ENCODE results near the gene SEC14L2. TPM values are rescaled to one million over a fixed set of nuclear protein-coding genes. Genes with fewer than 3 reads are reported as not detected.

Gene SEC14L2
- total RNA-seq, 1 donor from 2014 or later, result 14.5 TPM

GRCh38 chr22:30386608-30386959 lies 10.2 kb upstream of the SEC14L2 start:
- TF ChIP-seq CTCF (IDR thresholded peaks at IDR 0.05; ENCODE audit: insufficient read depth, low read depth, low read length) (no peak), EZH2 (IDR thresholded peaks at IDR 0.05; ENCODE audit: insufficient read depth, low read length) (no peak)
- Histone ChIP-seq H3K79me2 (ENCODE audit: insufficient read depth, low read length) (peaks cover 12% of the 10 kb centered on the region), H3K27me3 (ENCODE audit: insufficient read depth, low read length) (no peaks in the 10 kb centered on the region), H3K9me3 (ENCODE audit: insufficient read depth, low read depth, low read length) (peaks cover 3% of the 10 kb centered on the region), H2AFZ (ENCODE audit: low read depth, low read length) (peak overlapping the region; percentile 73), H3K4me2 (ENCODE audit: low read length) (peak overlapping the region; percentile 99), H3K9ac (ENCODE audit: low read length) (peak overlapping the region; percentile 89), H4K20me1 (ENCODE audit: insufficient read depth, low read length) (peaks cover 12% of the 10 kb centered on the region), H3K4me1 (ENCODE audit: insufficient read depth, low read length) (peaks cover 19% of the 10 kb centered on the region), H3K27ac (ENCODE audit: low read depth, low read length) (peak overlapping the region; percentile 61), H3K36me3 (ENCODE audit: insufficient read depth, low read length) (peaks cover 3% of the 10 kb centered on the region), H3K4me3 (ENCODE audit: insufficient read depth, low read depth, low read length) (peak overlapping the region; percentile 72)
- Mint-ChIP-seq H3K36me3 (ENCODE audit: low read depth, unreplicated experiment) (peaks cover 10% of the 10 kb centered on the region), H3K9me3 (ENCODE audit: unreplicated experiment) (peaks cover 5% of the 10 kb centered on the region), H3K27me3 (ENCODE audit: low read depth, unreplicated experiment) (no peaks in the 10 kb centered on the region), H3K27ac (ENCODE audit: unreplicated experiment) (peak overlapping the region; percentile 77), H3K4me3 (ENCODE audit: unreplicated experiment) (peak overlapping the region; percentile 89), H3K4me1 (ENCODE audit: low read depth, unreplicated experiment) (peaks cover 10% of the 10 kb centered on the region)
- DNase-seq (ENCODE audit: low read depth) (no peak), FAIRE-seq (no peak)

- Histone ChIP-seq H3K9ac (ENCODE audit: low read length) (peak within 1 kb of the TSS; percentile 89), H3K4me1 (ENCODE audit: insufficient read depth, low read length) (peaks cover 21% of the 10 kb centered on the region), H3K27ac (ENCODE audit: low read depth, low read length) (peak within 1 kb of the TSS; percentile 61), H3K4me3 (ENCODE audit: insufficient read depth, low read depth, low read length) (peak within 1 kb of the TSS; percentile 72), H3K36me3 (ENCODE audit: insufficient read depth, low read length) (peaks cover 3% of the 10 kb centered on the region), H4K20me1 (ENCODE audit: insufficient read depth, low read length) (peaks cover 12% of the 10 kb centered on the region), H3K9me3 (ENCODE audit: insufficient read depth, low read depth, low read length) (peaks cover 3% of the 10 kb centered on the region), H3K27me3 (ENCODE audit: insufficient read depth, low read length) (no peaks in the 10 kb centered on the region), H3K79me2 (ENCODE audit: insufficient read depth, low read length) (peaks cover 12% of the 10 kb centered on the region), H2AFZ (ENCODE audit: low read depth, low read length) (peak within 1 kb of the TSS; percentile 93), H3K4me2 (ENCODE audit: low read length) (peak within 1 kb of the TSS; percentile 99)
- H3K36me3 Mint-ChIP-seq (ENCODE audit: low read depth, unreplicated experiment), result peaks cover 10% of the 10 kb centered on the region
- peak; percentile 52 for TF ChIP-seq CTCF (IDR thresholded peaks at IDR 0.05; ENCODE audit: insufficient read depth, low read depth, low read length)
- no peak for TF ChIP-seq EZH2 (IDR thresholded peaks at IDR 0.05; ENCODE audit: insufficient read depth, low read length)
- FAIRE-seq (no peak), DNase-seq (ENCODE audit: low read depth) (peak; percentile 21)
- H3K9me3 Mint-ChIP-seq (ENCODE audit: unreplicated experiment), result peaks cover 5% of the 10 kb centered on the region
- H3K27ac Mint-ChIP-seq (ENCODE audit: unreplicated experiment), result peak within 1 kb of the TSS; percentile 77
- H3K27me3 Mint-ChIP-seq (ENCODE audit: low read depth, unreplicated experiment), result no peaks in the 10 kb centered on the region
- peak within 1 kb of the TSS; percentile 89 for H3K4me3 Mint-ChIP-seq (ENCODE audit: unreplicated experiment)
- peaks cover 13% of the 10 kb centered on the region for H3K4me1 Mint-ChIP-seq (ENCODE audit: low read depth, unreplicated experiment)
These were observed 9.6 kb upstream of the SEC14L2 start, which contains the start of gene RNF215 for GRCh38 chr22:30386960-30387827. Gene RNF215, minus strand, starts transcription at chr22:30387411. Its CDS starts 98 bp downstream, at chr22:30387313.

Measured in astrocyte (in vitro differentiated cells and primary cell).